ENCODE measurements around the gene DNM2.

GRCh38 chr19:10805065-10805757 is 87.3 kb downstream of the DNM2 start:
- TF ChIP-seq REST (IDR thresholded peaks at IDR 0.05; ENCODE audit: insufficient replicate concordance, low read depth) (no peak), POLR2AphosphoS5 (IDR thresholded peaks at IDR 0.05; ENCODE audit: low read depth) (peak; percentile 50; the same call in 1 of the 2 replicates), GABPA (IDR thresholded peaks at IDR 0.05; ENCODE audit: low read depth) (no peak), SPI1 (IDR thresholded peaks at IDR 0.05; ENCODE audit: borderline replicate concordance, low read depth) (peak; percentile 92)
- TF ChIP-seq, protein P1, sequence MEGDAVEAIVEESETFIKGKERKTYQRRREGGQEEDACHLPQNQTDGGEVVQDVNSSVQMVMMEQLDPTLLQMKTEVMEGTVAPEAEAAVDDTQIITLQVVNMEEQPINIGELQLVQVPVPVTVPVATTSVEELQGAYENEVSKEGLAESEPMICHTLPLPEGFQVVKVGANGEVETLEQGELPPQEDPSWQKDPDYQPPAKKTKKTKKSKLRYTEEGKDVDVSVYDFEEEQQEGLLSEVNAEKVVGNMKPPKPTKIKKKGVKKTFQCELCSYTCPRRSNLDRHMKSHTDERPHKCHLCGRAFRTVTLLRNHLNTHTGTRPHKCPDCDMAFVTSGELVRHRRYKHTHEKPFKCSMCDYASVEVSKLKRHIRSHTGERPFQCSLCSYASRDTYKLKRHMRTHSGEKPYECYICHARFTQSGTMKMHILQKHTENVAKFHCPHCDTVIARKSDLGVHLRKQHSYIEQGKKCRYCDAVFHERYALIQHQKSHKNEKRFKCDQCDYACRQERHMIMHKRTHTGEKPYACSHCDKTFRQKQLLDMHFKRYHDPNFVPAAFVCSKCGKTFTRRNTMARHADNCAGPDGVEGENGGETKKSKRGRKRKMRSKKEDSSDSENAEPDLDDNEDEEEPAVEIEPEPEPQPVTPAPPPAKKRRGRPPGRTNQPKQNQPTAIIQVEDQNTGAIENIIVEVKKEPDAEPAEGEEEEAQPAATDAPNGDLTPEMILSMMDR (IDR thresholded peaks at IDR 0.05; ENCODE audit: insufficient read depth, low read length), result no peak
